ENCODE results near the gene ZNF600. TPM values are rescaled to one million over a fixed set of nuclear protein-coding genes. Genes with fewer than 3 reads are reported as not detected.
"Not testable (repeated sequence)": the region's sequence is repeated elsewhere in the genome, so short reads cannot be mapped to it uniquely, and the experiment has no call there.

The ZNF600 gene
- total and polyA plus RNA-seq, 9 of the 15 experiments (the other 6 are each of a cell fraction or from before 2014, with no cell fraction given): 5.7 to 21.5 (median 17.6) TPM

- H3K4me3 ChIP-seq; H3K79me2 ChIP-seq (ENCODE audit: control insufficient read depth, insufficient read depth, low read length); H2AFZ ChIP-seq (ENCODE audit: low read depth, low read length); H3K4me2 ChIP-seq (ENCODE audit: insufficient read depth, low read length); H4K20me1 ChIP-seq (replicated peaks; ENCODE audit: control insufficient read depth, insufficient read depth, low read length); H3K9ac ChIP-seq (ENCODE audit: insufficient read depth in 1 of 2, low read depth in 2 of 2, low read length in 2 of 2); H3K36me3 ChIP-seq (ENCODE audit: control insufficient read depth, insufficient read depth, low read length); H3K9me3 ChIP-seq (replicated peaks; ENCODE audit: control insufficient read depth, insufficient read depth, low read depth, low read length); H3K4me1 ChIP-seq (replicated peaks in 1 of 2; ENCODE audit: control insufficient read depth in 2 of 2, insufficient read depth in 2 of 2, low read length in 2 of 2); H3K27me3 ChIP-seq (ENCODE audit: control insufficient read depth in 2 of 2, insufficient read depth in 2 of 2, low read length in 2 of 2); in situ Hi-C loops (cut with MboI); H3K27ac ChIP-seq (ENCODE audit: extremely low read depth, low read depth, low read length); H3K9me1 ChIP-seq (ENCODE audit: control insufficient read depth, insufficient read depth, low read length); BruUV-seq (replicated peaks); DNase-seq (ENCODE audit: extremely low read depth in 1 of 4, low spot score in 3 of 4); ATAC-seq; intact Hi-C loops (cut with micrococcal nuclease); FAIRE-seq; POLR2A ChIA-PET; CTCF ChIA-PET (ENCODE audit: low intra/inter-chr PET ratio): not testable (repeated sequence)
- 52% methylated on average over 7 of the region's 7 CpGs for WGBS (ENCODE audit: insufficient coverage, low coverage, missing lambda C conversion rate)
These were observed 43.3 kb upstream of the ZNF600 start for GRCh38 chr19:52829866-52830265.

GRCh38 chr19:52825765-52826164 is 39.2 kb upstream of the ZNF600 start:
- H3K4me1 ChIP-seq (replicated peaks in 1 of 2; ENCODE audit: control insufficient read depth in 2 of 2, insufficient read depth in 2 of 2, low read length in 2 of 2): peaks cover 0 to 11% of the 10 kb centered on the region in 2 experiments; a peak in 2 of 5 replicates
- no peak overlapping the region for H3K4me3 ChIP-seq
- intact Hi-C loops (cut with micrococcal nuclease): no loop called here
- no peaks in the 10 kb centered on the region for H4K20me1 ChIP-seq (replicated peaks; ENCODE audit: control insufficient read depth, insufficient read depth, low read length)
- DNase-seq (ENCODE audit: extremely low read depth in 1 of 4, low spot score in 3 of 4) (no peak), FAIRE-seq (no peak), ATAC-seq (no peak)
- no peaks in the 10 kb centered on the region; the same call in 1 of the 2 replicates for H3K9me3 ChIP-seq (replicated peaks; ENCODE audit: control insufficient read depth, insufficient read depth, low read depth, low read length)
- H3K36me3 ChIP-seq (ENCODE audit: control insufficient read depth, insufficient read depth, low read length): no peaks in the 10 kb centered on the region
- peaks cover 6% of the 10 kb centered on the region for H3K79me2 ChIP-seq (ENCODE audit: control insufficient read depth, insufficient read depth, low read length)
- H3K27ac ChIP-seq (ENCODE audit: extremely low read depth, low read depth, low read length): no peak overlapping the region
- no peaks in the 10 kb centered on the region for H3K27me3 ChIP-seq (ENCODE audit: control insufficient read depth in 2 of 2, insufficient read depth in 2 of 2, low read length in 2 of 2)
- H3K9ac ChIP-seq (ENCODE audit: insufficient read depth in 1 of 2, low read depth in 2 of 2, low read length in 2 of 2): no peak overlapping the region
- no peak overlapping the region for H2AFZ ChIP-seq (ENCODE audit: low read depth, low read length)
- POLR2A ChIA-PET: no interaction called here
- WGBS (ENCODE audit: insufficient coverage, low coverage, missing lambda C conversion rate): 38% methylated on average over 5 of the region's 5 CpGs
- BruUV-seq (replicated peaks): no TSS peak
- no peaks in the 10 kb centered on the region for H3K9me1 ChIP-seq (ENCODE audit: control insufficient read depth, insufficient read depth, low read length)
- no peak overlapping the region for H3K4me2 ChIP-seq (ENCODE audit: insufficient read depth, low read length)
- CTCF ChIA-PET (ENCODE audit: low intra/inter-chr PET ratio): no interaction called here
- in situ Hi-C loops (cut with MboI): no loop called here
- no peak for TF ChIP-seq NEUROD1 (IDR thresholded peaks at IDR 0.05; ENCODE audit: borderline replicate concordance, low read depth, low read length, partially characterized antibody)
- no peak for TF ChIP-seq RCOR1 (IDR thresholded peaks at IDR 0.05; ENCODE audit: borderline replicate concordance in 1 of 2, low read depth in 2 of 2, low read length in 2 of 2)
- no peak for TF ChIP-seq NFRKB (IDR thresholded peaks at IDR 0.05; ENCODE audit: low read depth)
- no peak for TF ChIP-seq SNAPC5 (CRISPR knock-in tag; IDR thresholded peaks at IDR 0.05)
- no peak for TF ChIP-seq ZNF146 (CRISPR knock-in tag; IDR thresholded peaks at IDR 0.05; ENCODE audit: unreplicated experiment)
- TF ChIP-seq ELF2 (CRISPR knock-in tag; IDR thresholded peaks at IDR 0.05): no peak
- no peak for TF ChIP-seq ZNF263 (CRISPR knock-in tag; IDR thresholded peaks at IDR 0.05; ENCODE audit: borderline replicate concordance)
- TF ChIP-seq ZNF143 (CRISPR knock-in tag; IDR thresholded peaks at IDR 0.05): no peak
- TF ChIP-seq, protein P1, sequence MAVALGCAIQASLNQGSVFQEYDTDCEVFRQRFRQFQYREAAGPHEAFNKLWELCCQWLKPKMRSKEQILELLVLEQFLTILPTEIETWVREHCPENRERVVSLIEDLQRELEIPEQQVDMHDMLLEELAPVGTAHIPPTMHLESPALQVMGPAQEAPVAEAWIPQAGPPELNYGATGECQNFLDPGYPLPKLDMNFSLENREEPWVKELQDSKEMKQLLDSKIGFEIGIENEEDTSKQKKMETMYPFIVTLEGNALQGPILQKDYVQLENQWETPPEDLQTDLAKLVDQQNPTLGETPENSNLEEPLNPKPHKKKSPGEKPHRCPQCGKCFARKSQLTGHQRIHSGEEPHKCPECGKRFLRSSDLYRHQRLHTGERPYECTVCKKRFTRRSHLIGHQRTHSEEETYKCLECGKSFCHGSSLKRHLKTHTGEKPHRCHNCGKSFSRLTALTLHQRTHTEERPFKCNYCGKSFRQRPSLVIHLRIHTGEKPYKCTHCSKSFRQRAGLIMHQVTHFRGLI (CRISPR knock-in tag; IDR thresholded peaks at IDR 0.05): no peak
- TF ChIP-seq, protein P2, sequence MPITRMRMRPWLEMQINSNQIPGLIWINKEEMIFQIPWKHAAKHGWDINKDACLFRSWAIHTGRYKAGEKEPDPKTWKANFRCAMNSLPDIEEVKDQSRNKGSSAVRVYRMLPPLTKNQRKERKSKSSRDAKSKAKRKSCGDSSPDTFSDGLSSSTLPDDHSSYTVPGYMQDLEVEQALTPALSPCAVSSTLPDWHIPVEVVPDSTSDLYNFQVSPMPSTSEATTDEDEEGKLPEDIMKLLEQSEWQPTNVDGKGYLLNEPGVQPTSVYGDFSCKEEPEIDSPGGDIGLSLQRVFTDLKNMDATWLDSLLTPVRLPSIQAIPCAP (CRISPR knock-in tag; IDR thresholded peaks at IDR 0.05; ENCODE audit: borderline replicate concordance): no peak
- no peak for TF ChIP-seq ZNF184 (CRISPR knock-in tag; IDR thresholded peaks at IDR 0.05)
- TF ChIP-seq ZBTB43 (CRISPR knock-in tag; IDR thresholded peaks at IDR 0.05): no peak
- TF ChIP-seq HDAC6 (IDR thresholded peaks at IDR 0.05; ENCODE audit: low read depth, low read length): no peak
- no peak for TF ChIP-seq MAFF (IDR thresholded peaks at IDR 0.05; ENCODE audit: low read length)
